CD4-positive, alpha-beta T cell treated with Interleukin-4 for 1 hour (primary cell): ENCODE data around the gene ZFP92.
"Not testable (repeated sequence)": the region's sequence is repeated elsewhere in the genome, so short reads cannot be mapped to it uniquely, and the experiment has no call there.

Source experiments
- DNase-seq, 2 donors: peaks; one replicate each; pipeline ENCODE4 v3.0.0-alpha.2; 2020 to 2022

The ZFP92 gene

GRCh38 chrX:153411255-153411987, at the start of gene ZFP92:
Gene ZFP92 (plus strand): TSS chrX:153411472. CDS start chrX:153418323, 6,851 bp downstream.
- peak; percentile 18 to 37 for DNase-seq

DNA sequence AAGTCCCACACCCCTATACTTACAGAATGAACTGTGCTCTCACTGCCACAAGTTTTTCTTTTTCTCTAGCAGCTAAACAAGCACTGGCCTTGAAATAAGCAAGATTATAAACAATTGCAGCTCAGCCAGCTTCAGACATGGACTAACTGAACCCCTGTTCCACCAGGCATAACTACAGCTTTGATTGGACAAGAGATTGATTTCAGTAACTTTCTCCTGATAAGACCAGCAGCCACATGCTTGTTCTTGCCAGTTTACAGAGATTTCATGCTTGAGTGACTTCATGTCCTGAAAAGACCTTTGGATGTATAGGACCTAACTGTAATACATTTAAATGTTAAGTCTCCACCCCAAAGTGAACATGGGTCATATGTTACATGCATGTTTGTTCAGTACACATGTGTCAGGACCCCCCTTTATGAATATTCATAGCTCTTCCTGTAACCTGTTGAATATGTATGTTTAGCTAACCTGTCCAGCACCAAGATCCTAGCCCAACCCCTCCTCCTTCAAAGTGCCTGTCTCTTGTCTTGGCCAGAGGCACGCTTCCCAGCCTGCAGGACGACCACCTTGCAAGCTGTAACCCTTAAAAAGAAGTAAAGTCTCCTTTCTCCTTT, 49.4 kb upstream of the ZFP92 start:
- DNase-seq = no peak

DNA sequence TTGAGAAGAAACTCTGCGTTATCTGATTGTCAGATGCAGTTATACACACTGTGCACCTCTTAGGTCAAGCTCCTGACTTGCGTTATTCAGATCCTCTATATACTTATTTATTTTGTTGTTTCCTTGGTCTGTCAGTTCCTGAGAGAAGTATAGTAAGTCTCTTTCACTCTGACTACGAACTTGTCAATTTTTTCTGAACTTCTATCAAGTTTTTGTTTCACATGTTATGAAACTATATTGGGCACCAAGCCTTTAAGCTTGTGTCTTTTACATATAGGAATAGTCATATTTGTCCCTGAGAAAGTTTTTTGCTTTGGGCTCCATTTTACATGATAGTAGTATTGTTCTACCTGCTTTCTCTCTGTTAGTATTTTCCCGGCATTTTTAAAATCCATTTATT, 45.6 kb upstream of the ZFP92 start:
- DNase-seq = no peak

- no peak for DNase-seq
Observed at GRCh38 chrX:153366119-153366518, 45.2 kb upstream of the ZFP92 start.

DNA sequence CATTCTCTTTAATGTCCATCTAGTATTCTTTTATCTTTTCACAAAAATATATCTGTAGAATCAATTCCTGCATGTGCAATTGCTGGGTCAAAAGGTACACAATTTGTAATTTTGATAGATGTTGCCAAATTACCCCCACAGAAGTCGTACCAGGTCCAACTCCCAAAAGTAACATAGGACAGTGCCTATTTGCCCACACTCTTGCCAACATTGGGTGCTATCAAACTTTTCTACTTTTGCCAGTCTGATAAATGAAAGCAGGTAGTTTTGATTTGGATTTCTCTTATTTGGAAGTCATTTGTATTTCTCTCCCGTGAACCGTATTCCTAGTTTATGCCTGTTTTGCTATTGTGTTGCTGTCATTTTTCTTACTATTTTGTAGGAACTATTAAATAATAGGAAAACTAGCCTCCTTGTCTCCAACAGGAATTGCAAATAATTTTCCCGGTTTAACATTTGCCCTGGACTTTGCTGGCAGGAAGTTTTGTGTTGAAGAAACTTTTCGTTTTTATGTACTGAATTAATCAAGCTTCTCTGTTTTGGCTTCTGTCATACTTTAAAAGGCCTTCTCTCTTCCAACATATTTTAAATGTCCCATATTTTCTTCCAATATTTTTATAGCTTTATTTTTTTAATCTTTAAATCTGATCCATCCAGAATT, 44.3 kb upstream of the ZFP92 start:
- DNase-seq = no peak

- no peak for DNase-seq
Observed at GRCh38 chrX:153370293-153371055, 40.8 kb upstream of the ZFP92 start.

GRCh38 chrX:153371256-153371655, 40.0 kb upstream of the ZFP92 start:
- DNase-seq = no peak

DNA sequence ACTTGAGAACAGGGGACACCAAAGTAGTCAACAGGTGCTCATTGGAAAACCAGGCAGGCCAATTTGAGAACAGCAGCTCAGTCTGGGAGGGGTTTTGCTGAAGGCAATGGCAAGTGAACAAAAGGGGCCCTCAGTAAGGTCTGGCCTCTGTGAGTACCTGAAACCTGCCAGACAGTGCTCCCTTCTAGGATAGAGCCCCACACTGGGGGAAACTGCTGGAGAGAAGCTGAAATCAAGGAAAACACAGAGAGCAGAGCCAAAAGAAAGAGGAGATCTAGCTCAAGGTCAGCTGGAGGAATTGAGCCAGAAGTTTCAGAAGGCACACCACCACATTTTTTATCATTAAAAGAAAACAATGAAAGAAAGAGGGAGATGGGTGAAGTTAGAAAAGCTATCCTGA, 38.3 kb upstream of the ZFP92 start:
- DNase-seq = no peak

- no peak for DNase-seq
Observed at GRCh38 chrX:153374426-153374825, 36.8 kb upstream of the ZFP92 start.

GRCh38 chrX:153375571-153375970, 35.7 kb upstream of the ZFP92 start:
- DNase-seq = no peak

DNA sequence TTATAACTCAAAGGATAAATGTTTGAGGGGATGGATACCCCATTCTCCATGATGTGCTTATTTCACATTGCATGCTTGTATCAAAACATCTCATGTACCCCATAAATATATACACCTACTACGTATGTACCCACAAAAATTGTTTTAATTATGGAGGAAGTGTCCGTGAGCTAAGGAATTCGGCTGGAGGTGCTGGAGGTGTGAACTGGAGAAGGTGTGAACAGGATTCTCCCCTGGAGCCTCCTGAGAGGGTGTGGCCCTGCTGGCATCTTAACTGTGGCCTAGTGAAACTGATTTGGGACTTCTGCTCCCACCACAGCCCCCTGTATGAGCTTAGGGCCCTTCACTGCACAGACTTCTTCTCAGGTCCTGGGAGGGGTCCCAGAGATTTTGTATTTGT, 33.5 kb upstream of the ZFP92 start:
- no peak for DNase-seq

DNA sequence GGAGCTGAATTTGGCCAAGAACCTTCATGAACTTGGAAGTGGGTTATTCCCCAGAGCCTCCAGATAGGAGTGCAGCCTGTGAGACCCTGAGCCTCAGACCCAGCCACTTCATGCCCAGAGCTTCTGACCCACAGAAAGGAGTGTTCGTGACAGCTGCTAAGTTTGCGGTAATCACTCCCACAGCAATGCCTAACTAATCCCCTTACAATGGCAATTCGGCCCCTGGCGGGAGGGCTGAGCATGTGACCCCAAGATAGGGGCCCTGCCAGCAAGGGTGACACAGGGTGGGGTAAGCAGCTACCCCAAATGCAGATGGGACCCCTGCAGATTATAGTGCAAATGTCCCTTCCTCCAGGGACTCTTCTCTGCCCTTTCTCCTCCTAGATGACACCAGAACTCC, 32.7 kb upstream of the ZFP92 start:
- no peak for DNase-seq

DNA sequence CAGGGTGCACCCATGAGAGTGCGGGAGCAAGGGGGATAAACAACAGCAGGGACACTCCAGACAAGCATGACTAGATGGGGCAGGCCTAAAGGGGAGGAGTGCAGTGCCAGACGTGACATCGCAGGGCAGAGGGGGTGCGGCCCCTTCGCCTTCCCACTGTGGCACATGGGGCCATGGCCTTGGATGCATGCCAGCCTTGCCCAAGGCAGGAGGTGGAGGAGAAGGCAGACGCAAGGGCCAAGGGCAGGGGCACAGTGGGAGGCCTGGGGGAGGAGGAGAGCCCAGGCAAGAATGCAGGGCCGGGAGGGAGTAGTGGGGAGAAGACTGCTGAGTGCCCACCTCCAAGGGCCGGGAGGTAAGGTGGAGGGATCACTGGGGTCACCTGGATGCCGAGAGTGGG, 31.8 kb upstream of the ZFP92 start:
- no peak for DNase-seq

GRCh38 chrX:153379971-153380581, 31.2 kb upstream of the ZFP92 start:
- DNase-seq = no peak

- DNase-seq = no peak
Observed at GRCh38 chrX:153380691-153381090, 30.6 kb upstream of the ZFP92 start.

DNA sequence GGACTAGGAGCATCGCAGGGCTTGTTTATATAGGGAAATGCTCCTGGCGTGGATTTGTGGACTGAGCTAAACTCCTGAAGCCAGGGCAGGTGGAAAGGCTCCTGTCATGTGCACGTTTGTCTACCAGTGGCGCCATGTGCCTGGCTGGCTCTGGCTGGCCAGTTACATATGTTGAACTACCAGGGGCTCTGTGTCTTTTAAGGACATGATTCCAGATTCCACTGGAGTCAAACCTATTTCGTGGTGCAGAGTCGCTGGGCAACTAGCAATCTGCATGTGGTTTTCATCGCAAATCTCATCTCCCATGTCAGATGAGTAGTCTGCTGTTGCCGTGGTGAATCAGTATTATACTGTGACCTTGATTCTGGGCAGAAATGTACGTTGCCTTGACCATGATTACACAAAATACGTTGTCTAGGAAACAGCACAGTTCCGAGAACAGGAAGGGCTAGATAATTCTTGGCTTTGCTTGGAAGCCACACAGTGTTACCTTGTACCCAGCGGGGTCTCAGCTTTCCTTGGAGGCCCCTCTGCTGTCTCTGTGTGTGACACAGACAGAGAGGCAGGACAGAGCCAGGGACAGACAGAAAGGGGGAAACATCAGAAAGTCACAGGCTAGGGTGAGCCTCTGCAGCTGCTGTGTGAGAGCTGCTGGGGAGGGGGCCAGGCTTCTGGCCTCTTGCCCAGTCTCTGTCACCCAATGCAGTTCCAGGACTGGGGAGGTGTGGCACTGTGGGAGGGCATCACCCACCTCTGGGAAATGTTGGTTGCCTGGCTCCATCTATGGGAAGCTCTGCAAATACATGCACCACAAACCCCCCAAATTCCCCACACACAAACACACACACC, 29.4 kb upstream of the ZFP92 start:
- DNase-seq = peak; percentile 24 to 26

- DNase-seq = no peak
Observed at GRCh38 chrX:153382563-153383482, 28.4 kb upstream of the ZFP92 start.

DNA sequence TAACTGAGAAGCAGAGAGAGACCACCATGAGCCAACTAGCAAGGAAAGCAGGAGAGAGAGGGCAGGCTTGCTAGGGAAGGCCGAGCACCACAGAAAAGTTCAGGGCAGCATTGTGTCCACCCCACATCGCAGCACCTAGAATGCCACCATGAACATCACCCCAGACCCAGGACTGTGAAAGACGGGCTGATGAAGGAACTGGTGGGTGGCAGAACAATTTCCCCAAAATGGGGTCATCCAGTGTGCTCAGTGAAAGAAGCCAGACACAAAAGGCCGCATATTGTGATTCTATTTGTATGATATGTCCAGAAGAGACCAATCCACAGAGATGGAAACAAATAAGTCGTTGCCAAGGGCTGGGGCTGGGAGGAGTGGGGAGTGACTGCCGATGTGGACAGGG, 26.9 kb upstream of the ZFP92 start:
- no peak for DNase-seq

GRCh38 chrX:153384973-153385372, 26.3 kb upstream of the ZFP92 start:
- DNase-seq = not testable (repeated sequence)

DNA sequence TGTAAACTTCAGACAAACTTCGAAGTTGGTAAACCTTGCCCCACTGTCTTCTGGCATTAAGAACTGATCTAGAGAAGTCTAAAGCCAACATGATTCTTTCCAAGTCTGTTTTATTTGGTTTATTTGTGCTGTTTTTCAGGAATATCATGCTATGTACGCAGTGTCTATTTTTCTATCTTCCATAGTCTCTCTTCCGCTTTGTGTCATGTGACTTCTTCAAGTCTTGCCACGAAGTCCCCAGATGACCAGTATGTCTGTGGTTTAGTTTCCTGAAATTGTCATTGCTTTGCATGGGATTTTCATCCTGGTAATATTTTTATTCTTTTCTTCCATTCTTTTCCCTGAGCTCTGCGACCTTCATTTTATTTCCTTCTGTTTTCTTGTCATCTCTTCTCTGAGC, 25.2 kb upstream of the ZFP92 start:
- no peak for DNase-seq

GRCh38 chrX:153387345-153387744, 23.9 kb upstream of the ZFP92 start:
- DNase-seq = no peak
